HepG2 (cell line): ENCODE results near the gene CISD3. TPM values are rescaled to one million over a fixed set of nuclear protein-coding genes. Genes with fewer than 3 reads are reported as not detected.

Source experiments
- BRD4 ChIP-seq: sonication (generic); formaldehyde crosslinking; IDR thresholded peaks from 2 replicates; pipeline ENCODE4 v1.4.0; 2020; ENCODE audit warnings: missing genetic modification reagents
- CCAR2 ChIP-seq: fragments of 200-400 bp; formaldehyde crosslinking; optimal IDR thresholded peaks from 2 replicates; pipeline ENCODE3; 2018; ENCODE audit warnings: low read depth, mild to moderate bottlenecking, low read length, moderate library complexity
- CHD2 ChIP-seq: IDR thresholded peaks from 2 replicates; pipeline ENCODE4 v1.6.1; 2011; ENCODE audit warnings: low read depth, low read length, improper control_type of control experiment
- GFI1 ChIP-seq: sonication (generic); formaldehyde crosslinking; IDR thresholded peaks from 2 replicates; pipeline ENCODE4 v1.5.0; 2020; ENCODE audit warnings: missing genetic modification reagents, mild to moderate bottlenecking, borderline replicate concordance
- HCFC1 ChIP-seq: fragments of 150-350 bp; IDR thresholded peaks from 2 replicates; pipeline ENCODE4 v1.6.1; 2014; ENCODE audit warnings: low read depth, low read length
- KAT8 ChIP-seq: IDR thresholded peaks from 2 replicates; pipeline ENCODE4 v1.6.1; 2016; ENCODE audit warnings: missing genetic modification reagents, missing compliant biosample characterization
- KDM1A ChIP-seq: IDR thresholded peaks from 2 replicates; pipeline ENCODE4 v1.6.1; 2016; ENCODE audit warnings: missing compliant biosample characterization
- NR2F1 ChIP-seq, 2 experiments: fragments of 450-650 bp in 1 of 2; formaldehyde crosslinking in 1 of 2; IDR thresholded peaks; 2 replicates each; pipeline versions ENCODE4 v1.5.0 to v1.6.1; 2016 to 2020; ENCODE audit warnings: mild to moderate bottlenecking in 1 of 2, missing compliant biosample characterization in 1 of 2, missing genetic modification reagents in 1 of 2, moderate library complexity in 1 of 2
- RBAK ChIP-seq: sonication (generic); formaldehyde crosslinking; IDR thresholded peaks from 2 replicates; pipeline ENCODE4 v1.5.1; 2020; ENCODE audit warnings: mild to moderate bottlenecking, missing genetic modification reagents
- RELA ChIP-seq: sonication (generic); formaldehyde crosslinking; IDR thresholded peaks from 2 replicates; pipeline ENCODE4 v1.4.0; 2020; ENCODE audit warnings: missing genetic modification reagents
- SIN3A ChIP-seq: IDR thresholded peaks from 2 replicates; pipeline ENCODE4 v1.6.1; 2011; ENCODE audit warnings: low read depth, mild to moderate bottlenecking, control low read depth, low read length, borderline replicate concordance
- SKIL ChIP-seq: sonication (generic); formaldehyde crosslinking; IDR thresholded peaks from 2 replicates; pipeline ENCODE4 v1.8.0; 2022; ENCODE audit warnings: missing genetic modification reagents, mild to moderate bottlenecking, moderate library complexity, borderline replicate concordance
- TRIM22 ChIP-seq: fragments of 450-650 bp; IDR thresholded peaks from 2 replicates; pipeline ENCODE4 v1.6.1; 2017
- WIZ ChIP-seq: sonication (generic); formaldehyde crosslinking; IDR thresholded peaks from 2 replicates; pipeline ENCODE4 v1.5.1; 2020; ENCODE audit warnings: mild to moderate bottlenecking, missing genetic modification reagents
- ZBTB34 ChIP-seq: sonication (generic); formaldehyde crosslinking; IDR thresholded peaks from 2 replicates; pipeline ENCODE4 v1.8.0; 2022; ENCODE audit warnings: mild to moderate bottlenecking, missing genetic modification reagents
- ZFP37 ChIP-seq: sonication (generic); formaldehyde crosslinking; IDR thresholded peaks from 2 replicates; pipeline ENCODE4 v1.4.0; 2020; ENCODE audit warnings: missing genetic modification reagents, borderline replicate concordance
- ZFP82 ChIP-seq: sonication (generic); formaldehyde crosslinking; IDR thresholded peaks from 2 replicates; pipeline ENCODE4 v1.5.1; 2020; ENCODE audit warnings: mild to moderate bottlenecking, missing genetic modification reagents, borderline replicate concordance
- ZFYVE20 ChIP-seq: sonication (generic); formaldehyde crosslinking; IDR thresholded peaks from 2 replicates; pipeline ENCODE4 v1.8.0; 2023; ENCODE audit warnings: low read depth, mild to moderate bottlenecking, moderate library complexity, missing genetic modification reagents, borderline replicate concordance
- ZNF253 ChIP-seq: sonication (generic); formaldehyde crosslinking; IDR thresholded peaks from 2 replicates; pipeline ENCODE4 v1.8.0; 2022; ENCODE audit warnings: mild to moderate bottlenecking, missing genetic modification reagents, borderline replicate concordance
- ZNF335 ChIP-seq: sonication (generic); formaldehyde crosslinking; IDR thresholded peaks from 2 replicates; pipeline ENCODE4 v1.4.0; 2020; ENCODE audit warnings: missing genetic modification reagents
- ZNF496 ChIP-seq: sonication (generic); formaldehyde crosslinking; IDR thresholded peaks from 2 replicates; pipeline ENCODE4 v1.8.1; 2023; ENCODE audit warnings: mild to moderate bottlenecking, moderate library complexity, missing genetic modification reagents; ENCODE audit not compliant: insufficient replicate concordance
- ZNF512 ChIP-seq: sonication (generic); formaldehyde crosslinking; IDR thresholded peaks from 2 replicates; pipeline ENCODE4 v1.4.0; 2020; ENCODE audit warnings: mild to moderate bottlenecking, missing genetic modification reagents
- polyA plus RNA-seq, 8 experiments: library from polyadenylated mRNA; depleted of rRNA in 3 of 8; stranded (reverse) in 7 of 8; unstranded in 1 of 8; fragments of >200 nt; fragmentation: Illumina TruSeq in 4 of 8; extraction: Trizol in 4 of 8; gene quantifications; 2 replicates each; pipeline versions ENCODE4 v1.2.1 to v1.2.3, GENCODE V29; 2011 to 2016; ENCODE audit warnings: low read depth in 4 of 8, missing spikeins in 1 of 8, mixed read lengths in 1 of 8; ENCODE audit not compliant: insufficient read depth in 1 of 8
- total RNA-seq, 5 experiments: library from RNA; depleted of rRNA; stranded (reverse); fragments of >200 nt; fragmentation: Illumina TruSeq; extraction: Trizol; gene quantifications; 2 replicates each; pipeline ENCODE4 v1.2.3, GENCODE V29; 2016; ENCODE audit warnings: low read depth in 1 of 5

Gene CISD3
- total and polyA plus RNA-seq, 2 of the 13 experiments (the other 11 are each of a cell fraction or from before 2014, with no cell fraction given), result 30.0 to 34.1 TPM

GRCh38 chr17:38752308-38753070 lies 22.3 kb downstream of the CISD3 start, which contains the start of gene PSMB3 (continued):
- peak; percentile 12; the same call in 1 of the 2 replicates for TF ChIP-seq GFI1 (CRISPR knock-in tag)
- TF ChIP-seq SKIL (CRISPR knock-in tag), result no peak
- 0 out of 2 replicates have a peak, but pooled peaks have one; percentile 18 for TF ChIP-seq ZFYVE20 (CRISPR knock-in tag)
- peak; percentile 57; the same call in 1 of the 2 replicates for TF ChIP-seq ZBTB34 (CRISPR knock-in tag)
- 0 out of 2 replicates have a peak, but pooled peaks have one; percentile 68 for TF ChIP-seq ZNF253
- TF ChIP-seq KDM1A (CRISPR knock-in tag), result 0 out of 2 replicates have a peak, but pooled peaks have one; percentile 25
- no peak for TF ChIP-seq HCFC1
- no peak for TF ChIP-seq TRIM22
- no peak for TF ChIP-seq CCAR2
- peak; percentile 71 for TF ChIP-seq ZNF335 (CRISPR knock-in tag)
- TF ChIP-seq RELA, result no peak; the same call in 1 of the 2 replicates
- TF ChIP-seq SIN3A, result peak; percentile 98
- no peak for TF ChIP-seq ZFP82 (CRISPR knock-in tag)
- TF ChIP-seq ZFP37 (CRISPR knock-in tag), result no peak
- TF ChIP-seq ZNF496 (CRISPR knock-in tag), result no peak
- TF ChIP-seq NR2F1 (CRISPR knock-in tag; IDR thresholded peaks at IDR 0.05), result no peak
- peak; percentile 47; the same call in 1 of the 2 replicates for TF ChIP-seq BRD4 (CRISPR knock-in tag)
- TF ChIP-seq KAT8, result peak; percentile 98
- TF ChIP-seq WIZ, result no peak; the same call in 1 of the 2 replicates
- TF ChIP-seq CHD2, result peak; percentile 79
- TF ChIP-seq RBAK (CRISPR knock-in tag), result no peak
- TF ChIP-seq ZNF512 (CRISPR knock-in tag), result no peak
